Inferior parietal cortex (tissue), 1 donor: ENCODE results near the gene SLC35F6.
A peak's percentile ranks its signal among the peaks of the same experiment; 100 is the strongest.
"Not testable (repeated sequence)": the region's sequence is repeated elsewhere in the genome, so short reads cannot be mapped to it uniquely, and the experiment has no call there.

Source experiments
- DNase-seq: peaks from one replicate; pipeline ENCODE4 v3.0.0-alpha.2; 2016; ENCODE audit errors: extremely low spot score

The SLC35F6 gene

GRCh38 chr2:26756337-26756736 is 7.7 kb upstream of the SLC35F6 start:
- no peak for DNase-seq

- DNase-seq: no peak
These were observed 6.0 kb upstream of the SLC35F6 start for GRCh38 chr2:26757873-26758789.

- no peak for DNase-seq
These were observed 5.2 kb upstream of the SLC35F6 start for GRCh38 chr2:26758790-26759321.

- DNase-seq: no peak
These were observed 4.2 kb upstream of the SLC35F6 start for GRCh38 chr2:26759845-26760244.

GRCh38 chr2:26760991-26761390 is 3.1 kb upstream of the SLC35F6 start:
- not testable (repeated sequence) for DNase-seq

- no peak for DNase-seq
These were observed 1.1 kb upstream of the SLC35F6 start for GRCh38 chr2:26763019-26763418.

GRCh38 chr2:26764906-26765305 is 822 bp downstream of the SLC35F6 start:
- no peak for DNase-seq

- no peak for DNase-seq
These were observed 1.6 kb downstream of the SLC35F6 start for GRCh38 chr2:26765475-26766200.

- DNase-seq: no peak
These were observed 3.0 kb downstream of the SLC35F6 start for GRCh38 chr2:26767129-26767528.

- no peak for DNase-seq
These were observed 3.9 kb downstream of the SLC35F6 start for GRCh38 chr2:26767894-26768487.

GRCh38 chr2:26768759-26769088 is 4.6 kb downstream of the SLC35F6 start:
- DNase-seq: no peak

- DNase-seq: peak; percentile 68
These were observed 5.1 kb downstream of the SLC35F6 start for GRCh38 chr2:26769089-26769761.

GRCh38 chr2:26770986-26771586 is 7.0 kb downstream of the SLC35F6 start:
- DNase-seq: peak; percentile 70

- DNase-seq: peak; percentile 86
These were observed 8.2 kb downstream of the SLC35F6 start for GRCh38 chr2:26772064-26773001.

- no peak for DNase-seq
These were observed 12.2 kb downstream of the SLC35F6 start for GRCh38 chr2:26776195-26776800.

GRCh38 chr2:26778098-26778497 is 14.0 kb downstream of the SLC35F6 start:
- DNase-seq: no peak

GRCh38 chr2:26778507-26778906 is 14.4 kb downstream of the SLC35F6 start:
- no peak for DNase-seq

GRCh38 chr2:26780203-26780760 is 16.2 kb downstream of the SLC35F6 start:
- DNase-seq: no peak

GRCh38 chr2:26782876-26783704 is 19.0 kb downstream of the SLC35F6 start:
- DNase-seq: no peak
